NCI-H2081 treated with DMSO at 0.1 percent for 48 hours (cell line): Measurements from ENCODE around the gene ABCC3.

Source experiments
- DNase-seq: peaks from one replicate; lab custom pipeline; 2025; lab: John Stamatoyannopoulos, UW

The ABCC3 gene

DNA sequence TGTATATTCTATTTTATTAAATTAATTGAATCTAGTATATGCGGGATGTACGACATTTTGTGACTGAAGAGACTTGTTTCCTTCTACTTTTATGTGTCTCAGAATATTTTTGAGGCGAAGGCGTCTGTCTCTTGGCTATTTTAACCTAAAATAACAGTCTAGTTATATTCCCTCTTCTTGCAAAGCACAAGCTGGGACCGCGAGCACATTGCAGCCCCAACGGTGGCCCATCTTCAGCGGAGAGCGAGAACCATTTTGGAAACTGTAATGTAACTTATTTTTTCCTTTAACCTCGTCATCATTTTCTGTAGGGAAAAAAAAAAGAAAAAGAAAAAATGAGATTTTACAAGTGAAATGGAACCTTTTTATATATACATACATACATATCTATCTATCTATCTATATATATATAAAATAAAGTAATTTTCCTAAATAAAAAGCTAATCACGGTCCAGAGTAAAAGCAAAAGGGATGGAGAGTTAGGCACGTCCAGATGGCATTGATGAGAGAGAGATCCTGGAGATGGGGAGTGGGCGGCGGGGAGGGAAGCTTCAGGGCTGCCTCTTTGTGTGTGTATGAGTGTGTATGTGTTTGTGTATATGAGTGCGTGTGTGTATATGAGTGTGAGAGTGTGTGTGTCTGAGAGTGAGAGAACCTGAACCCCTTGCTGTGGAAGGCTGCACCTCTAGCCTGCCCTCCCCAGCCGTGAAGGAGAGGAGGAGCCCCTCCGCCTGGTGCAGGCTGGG lies 7.5 kb upstream of the ABCC3 start:
- DNase-seq = no peak

DNA sequence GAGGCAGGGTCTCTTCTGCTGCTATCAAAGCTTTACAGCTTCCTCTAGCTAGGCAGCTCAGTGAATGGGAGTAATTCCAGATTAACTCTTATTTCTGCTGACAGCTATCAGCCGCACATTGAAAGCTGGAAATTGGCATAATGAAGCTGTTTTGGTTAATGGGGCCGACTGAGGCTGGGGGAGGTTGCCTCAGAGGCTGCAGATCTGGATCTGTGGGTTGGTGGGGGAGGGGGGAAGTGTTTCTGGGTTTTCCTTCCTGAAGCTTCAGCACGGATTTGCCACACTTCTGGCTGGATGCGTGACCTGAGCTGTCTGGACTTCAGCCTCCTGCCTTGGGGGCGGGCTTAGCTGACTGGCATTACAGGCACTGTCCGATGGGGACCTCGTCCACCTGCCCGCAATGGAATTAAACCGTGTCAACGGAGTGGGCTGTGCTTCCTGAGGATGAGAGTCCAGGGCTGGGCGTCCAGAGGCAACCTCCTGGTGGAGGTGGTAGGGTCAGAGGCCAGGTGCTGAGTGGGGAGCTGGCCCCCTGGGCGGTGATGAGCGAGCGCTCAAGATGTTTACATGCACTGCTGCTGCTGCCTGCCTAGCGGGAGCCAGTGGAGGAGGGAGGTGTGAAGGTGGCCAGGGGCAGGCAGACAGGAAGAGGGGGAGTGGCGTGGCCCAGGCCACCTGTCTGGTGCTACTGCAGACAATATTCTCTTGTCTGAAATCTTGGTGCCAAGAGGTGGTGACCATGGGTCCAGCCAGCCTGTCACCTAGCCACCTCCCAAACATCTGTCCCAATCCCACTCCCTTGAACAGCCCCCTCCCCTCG lies 6.7 kb upstream of the ABCC3 start:
- no peak for DNase-seq

DNA sequence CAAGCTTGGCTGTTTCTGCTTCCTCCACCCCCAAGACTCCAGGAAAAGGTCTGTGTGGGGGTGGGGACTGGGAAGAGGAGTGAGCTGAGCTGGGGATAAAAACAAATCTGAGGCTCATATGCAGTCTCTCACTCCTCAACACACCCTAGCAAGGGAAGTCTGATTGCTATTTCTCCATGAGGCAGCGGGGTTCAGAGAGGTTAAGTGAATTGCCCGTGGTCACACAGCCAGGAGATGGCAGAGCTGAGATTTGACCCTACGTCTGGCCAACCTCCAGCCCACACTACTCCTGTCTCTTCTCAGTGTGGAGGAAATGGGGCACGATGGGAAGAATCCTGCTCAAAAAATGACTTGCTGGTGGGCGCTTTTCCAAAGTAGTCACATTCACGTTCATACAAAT lies 4.8 kb upstream of the ABCC3 start:
- DNase-seq = no peak

DNA sequence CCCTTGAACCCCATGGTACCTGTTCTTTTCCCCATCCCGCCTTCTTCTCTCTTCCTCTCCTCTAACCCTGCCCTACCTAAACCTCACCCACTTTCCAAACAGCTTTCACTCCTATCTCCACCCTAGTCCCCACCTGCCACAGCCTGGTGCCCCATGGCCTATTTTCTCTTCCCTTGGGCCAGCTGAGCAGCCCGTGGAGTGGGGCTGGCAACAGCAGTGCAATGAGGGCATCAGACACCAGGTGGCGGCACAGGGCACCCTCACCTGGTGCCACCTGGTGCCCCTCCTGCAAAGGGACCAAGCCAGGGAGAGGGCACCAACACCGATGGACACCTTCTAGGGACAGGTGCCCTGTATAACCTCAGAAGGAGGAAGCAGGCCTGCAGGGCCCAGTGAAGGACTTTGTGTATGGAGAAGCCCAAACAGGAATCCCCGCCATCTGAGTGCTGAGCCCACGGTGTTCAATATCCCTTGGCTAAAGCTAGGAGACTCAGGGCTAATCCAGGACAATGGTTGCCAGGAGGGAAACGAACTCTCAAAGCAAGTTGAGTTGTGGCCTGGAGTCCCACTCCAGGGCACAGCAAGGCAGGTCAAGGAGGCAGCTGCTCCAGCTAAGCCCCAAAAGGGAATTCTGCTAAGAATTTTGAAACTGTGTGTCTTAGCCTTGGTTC lies 4.0 kb upstream of the ABCC3 start:
- DNase-seq = no peak

DNA sequence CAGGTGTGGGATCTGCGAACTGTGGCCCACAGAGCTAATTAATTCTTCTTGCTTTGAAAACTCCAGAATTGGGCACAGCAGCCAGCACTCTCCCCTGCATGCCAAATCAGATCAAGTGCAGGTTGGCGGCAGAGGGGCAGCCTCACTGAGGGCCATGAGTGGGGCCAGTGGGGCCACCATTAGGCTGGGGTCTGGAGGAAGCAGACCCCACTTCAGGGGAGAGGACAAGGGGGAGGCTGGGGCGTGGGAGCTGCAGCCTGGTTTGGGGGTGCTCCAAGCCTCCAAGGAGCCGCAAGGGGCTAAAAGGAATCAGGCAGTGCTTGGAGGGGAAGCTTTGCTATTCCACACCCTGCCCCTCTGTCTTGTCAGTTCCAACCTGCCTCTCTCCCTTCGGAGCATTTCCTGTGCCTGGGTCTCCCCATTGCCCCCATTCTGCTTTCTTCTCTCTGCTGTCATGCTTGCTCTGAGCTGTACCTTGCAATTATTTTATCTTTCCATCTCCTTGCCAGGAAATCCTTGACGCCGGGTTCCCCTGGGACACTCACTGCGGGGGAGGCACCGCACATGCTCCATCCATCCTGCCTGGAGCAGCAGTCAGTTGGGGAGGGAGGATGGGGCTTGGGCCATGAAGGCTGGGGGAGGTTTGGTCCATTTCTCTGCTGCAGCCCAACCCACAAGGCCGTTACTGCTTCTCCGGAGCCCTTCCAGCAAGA lies 3.3 kb upstream of the ABCC3 start:
- DNase-seq = no peak

DNA sequence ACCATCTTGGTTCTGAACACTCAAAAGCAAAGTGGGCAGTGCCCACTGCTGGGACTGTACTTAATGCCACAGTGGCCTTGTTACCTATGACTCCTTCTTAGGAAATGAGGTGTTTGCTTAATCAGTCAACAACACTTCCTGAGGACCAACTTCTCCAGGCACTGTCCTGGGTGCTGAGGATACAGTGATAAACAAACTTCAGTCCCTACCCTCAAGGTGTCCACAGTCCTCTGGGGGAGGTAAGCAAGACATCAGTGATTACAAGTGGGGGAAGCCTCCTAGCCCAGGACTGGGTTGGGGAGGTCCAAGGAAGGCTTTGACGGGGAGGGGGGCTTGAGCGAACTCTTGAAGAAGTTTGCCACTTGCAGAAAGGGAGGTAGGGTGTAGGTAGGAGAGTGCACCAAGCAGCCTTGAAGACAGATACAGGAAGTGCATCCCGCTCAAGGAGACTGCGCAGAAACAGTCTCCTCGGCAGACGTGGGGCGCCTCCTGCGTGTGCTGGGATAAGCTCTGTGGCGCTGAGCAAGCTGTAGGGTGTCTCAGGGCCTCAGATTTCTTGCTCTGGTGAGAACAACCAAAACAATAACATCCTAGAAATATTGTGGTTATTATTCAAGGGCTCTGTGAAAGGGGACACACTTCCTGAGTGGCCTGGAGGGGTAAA lies 2.6 kb upstream of the ABCC3 start:
- no peak for DNase-seq

DNA sequence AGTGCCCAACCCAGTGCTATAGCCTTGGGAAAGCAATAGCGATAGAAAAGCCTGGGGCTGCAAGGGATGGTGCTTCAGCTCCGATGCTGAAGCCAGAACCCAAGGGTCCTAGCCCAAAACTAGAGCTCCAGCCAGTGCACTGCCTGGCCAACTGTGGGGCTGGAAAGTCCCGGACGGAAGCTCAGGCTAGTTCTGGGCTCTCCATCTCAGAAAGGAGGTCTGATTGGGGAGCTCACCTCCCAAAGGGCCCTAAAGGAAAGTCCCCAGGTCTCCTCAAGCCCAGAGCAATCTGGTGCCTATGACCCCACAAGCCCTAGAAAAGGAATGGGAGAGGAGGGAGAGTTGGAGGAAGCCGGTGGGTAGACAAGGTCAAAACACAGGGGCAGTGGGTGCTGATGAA lies 2.0 kb upstream of the ABCC3 start:
- no peak for DNase-seq

DNA sequence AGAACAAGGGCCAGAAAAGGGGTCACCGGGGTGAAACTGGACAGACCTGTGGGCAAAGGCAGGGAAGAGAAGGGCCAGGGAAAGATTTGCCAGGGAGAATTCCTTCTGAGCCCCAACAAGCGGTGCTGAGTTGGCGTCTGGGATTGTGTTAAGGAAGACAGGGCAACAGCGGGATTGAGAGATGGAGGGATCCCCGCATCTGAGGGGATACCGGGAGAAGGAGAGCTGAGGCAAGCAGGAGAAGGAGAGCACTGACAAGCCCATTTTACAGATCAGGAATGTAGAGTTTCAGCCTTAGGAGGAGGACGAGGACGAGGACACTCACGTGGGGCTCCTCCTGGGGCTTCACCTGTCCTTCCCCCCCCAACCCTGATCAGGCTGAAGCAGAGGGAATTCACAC lies 998 bp upstream of the ABCC3 start:
- DNase-seq = no peak

DNA sequence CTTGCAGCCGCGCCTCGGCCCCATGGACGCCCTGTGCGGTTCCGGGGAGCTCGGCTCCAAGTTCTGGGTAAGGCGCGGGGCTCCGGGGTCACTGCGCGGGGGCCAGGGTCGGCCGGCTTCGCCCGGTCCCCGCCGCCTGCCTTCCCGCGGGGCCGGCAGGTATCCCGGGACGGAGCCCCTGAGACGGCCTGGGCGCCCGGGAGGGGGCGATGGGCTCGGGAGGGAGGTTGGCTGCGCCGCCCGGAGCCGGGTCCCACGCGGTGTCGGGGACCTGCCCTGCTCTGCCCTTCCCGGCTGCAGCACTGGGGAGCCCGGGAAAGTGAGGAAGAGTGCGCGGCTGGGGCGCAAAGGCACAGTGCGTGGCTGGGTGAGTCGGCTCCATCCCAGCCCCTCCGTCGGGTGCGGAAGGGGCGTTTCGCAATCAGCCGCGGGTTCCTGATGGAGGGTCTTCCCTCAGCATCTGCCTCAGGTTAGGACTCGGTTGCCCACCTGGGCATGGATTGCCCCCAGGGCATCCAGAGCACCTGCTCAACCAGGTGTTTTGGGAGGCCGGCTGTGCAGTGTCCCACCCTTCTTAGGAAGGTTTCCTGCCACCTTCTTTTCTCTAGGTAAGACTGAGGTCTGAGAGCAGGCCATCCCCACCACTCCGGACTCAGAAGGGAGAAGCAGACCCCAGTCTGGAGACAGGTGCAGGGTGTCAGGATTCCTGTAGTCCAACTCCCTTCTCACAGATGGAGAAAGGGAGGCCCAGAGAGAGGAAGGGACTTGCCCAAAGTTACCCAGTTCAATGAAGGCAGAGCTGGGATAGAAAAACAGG lies 442 bp downstream of the ABCC3 start:
- DNase-seq = no peak

DNA sequence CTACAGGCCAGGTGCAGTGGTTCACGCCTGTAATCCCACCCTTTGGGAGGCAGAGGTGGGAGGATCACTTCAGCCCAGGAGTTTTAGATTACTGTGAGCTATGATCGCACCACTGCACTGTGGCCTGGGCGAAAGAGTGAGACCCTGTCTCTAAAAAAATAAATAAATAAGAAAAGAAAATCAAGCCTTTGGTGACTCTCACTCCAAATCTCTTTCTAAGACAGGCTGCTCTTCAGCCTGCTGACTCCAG lies 976 bp downstream of the ABCC3 start:
- DNase-seq = no peak

DNA sequence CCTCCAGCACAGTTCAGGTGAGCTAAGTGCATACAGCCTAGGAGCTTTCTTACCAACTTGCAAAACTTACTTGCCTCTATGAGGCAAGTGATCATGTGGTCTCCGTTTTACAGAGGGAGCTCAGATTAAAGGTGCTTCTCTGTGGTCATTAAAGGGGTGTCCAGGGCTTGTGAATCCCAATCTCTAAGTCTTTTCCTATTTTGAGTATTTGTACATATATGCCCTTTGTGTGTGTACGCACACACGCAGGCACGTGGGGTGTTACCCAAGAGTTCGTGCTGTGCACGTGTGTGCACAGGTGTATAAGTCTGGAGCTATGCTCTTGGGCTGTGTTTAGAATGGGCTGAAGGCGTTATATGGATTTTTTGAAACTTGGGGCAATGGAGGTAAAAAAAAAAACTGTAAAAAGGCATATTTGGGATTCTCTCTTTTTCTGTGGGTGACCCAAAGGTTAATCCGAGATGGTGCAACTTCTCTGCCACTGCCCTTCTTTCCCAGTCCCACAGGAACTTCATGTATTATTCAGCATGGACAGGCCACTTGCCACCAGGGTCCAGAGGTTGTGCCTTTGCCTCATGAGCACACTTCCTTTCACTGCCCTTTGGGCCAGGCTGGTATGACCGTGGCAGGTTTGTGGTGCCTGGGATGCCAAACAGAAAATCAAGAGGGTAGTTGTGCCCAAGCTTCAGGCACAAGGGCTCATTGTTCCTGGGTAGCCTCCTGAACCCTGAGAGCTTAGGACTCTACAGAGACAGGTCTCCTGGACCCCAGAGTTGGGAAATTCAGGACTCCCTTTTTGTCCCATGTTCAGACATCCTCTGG lies 1.5 kb downstream of the ABCC3 start:
- DNase-seq = no peak

DNA sequence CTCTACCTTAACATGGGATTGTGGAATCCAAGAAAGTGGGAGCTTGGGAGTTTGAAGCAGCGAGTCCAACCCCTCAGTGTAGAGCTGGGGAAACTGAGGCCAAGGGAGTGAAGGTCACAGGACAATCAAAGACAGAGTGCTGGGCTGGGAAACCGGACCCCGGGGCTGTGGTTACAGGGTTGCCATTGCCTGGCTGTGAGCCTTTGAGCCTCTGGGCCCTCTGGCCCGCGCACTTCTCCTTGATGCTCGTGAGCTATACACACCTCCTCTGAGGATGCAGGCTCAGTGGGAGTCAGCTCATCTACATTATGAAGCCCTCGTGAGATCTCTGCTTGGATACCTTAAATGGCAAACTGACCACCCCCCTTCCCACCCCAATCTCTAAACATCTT lies 2.1 kb downstream of the ABCC3 start:
- DNase-seq = no peak

DNA sequence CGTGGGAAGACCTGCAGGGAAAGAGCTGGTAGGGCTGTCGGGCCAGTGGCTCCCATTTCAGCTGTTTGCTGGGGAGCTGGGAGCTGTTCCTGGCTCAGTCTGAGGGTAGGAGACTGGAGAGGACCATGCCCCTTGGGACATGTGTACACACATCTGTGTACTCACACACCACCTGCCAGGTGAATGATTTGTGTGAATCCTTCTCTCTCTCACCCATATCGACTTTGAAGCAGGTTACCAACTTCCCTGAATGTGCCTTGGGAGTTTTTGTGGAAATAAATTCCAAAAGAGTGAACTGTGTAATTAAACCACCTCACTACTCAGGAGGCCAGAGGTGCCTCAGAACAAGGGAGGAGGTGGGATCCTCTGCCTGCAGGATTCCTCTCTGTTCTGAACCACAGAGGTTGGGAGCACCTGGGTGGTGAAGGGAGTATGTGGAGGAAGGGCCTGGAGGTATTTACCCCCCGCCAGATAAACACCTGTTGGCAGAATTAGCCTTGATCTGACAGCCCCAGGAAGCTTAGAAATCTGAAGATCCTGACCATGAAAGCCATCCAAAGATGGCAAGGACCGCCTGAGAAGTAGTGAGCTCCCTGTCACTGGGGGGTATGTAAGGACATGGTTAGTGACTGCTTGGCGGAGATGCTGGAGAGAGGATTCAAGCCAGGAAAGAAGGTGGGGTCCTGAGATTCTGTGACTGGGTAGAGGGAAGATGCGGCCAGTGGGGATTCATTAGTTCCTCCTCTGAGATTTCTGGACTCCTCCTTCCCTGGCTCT lies 3.3 kb downstream of the ABCC3 start:
- no peak for DNase-seq

DNA sequence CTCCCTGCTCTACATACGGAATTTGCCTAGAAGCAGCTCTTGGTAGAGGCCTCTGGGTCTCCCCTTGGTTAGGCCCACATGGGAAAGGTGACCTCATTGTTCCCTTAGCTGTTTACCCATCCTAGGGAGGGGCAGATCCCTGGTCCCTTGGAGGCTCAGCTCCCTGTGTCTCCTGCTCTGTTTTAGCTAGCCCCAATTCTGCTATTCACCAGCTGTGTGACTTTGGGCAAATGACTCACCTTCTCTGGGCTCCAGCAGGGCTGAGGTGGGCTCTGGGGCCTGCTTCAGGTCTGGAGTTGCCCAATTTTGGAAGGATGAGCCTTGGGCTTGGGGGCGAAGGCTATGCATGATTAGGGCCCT lies 3.9 kb downstream of the ABCC3 start:
- no peak for DNase-seq

DNA sequence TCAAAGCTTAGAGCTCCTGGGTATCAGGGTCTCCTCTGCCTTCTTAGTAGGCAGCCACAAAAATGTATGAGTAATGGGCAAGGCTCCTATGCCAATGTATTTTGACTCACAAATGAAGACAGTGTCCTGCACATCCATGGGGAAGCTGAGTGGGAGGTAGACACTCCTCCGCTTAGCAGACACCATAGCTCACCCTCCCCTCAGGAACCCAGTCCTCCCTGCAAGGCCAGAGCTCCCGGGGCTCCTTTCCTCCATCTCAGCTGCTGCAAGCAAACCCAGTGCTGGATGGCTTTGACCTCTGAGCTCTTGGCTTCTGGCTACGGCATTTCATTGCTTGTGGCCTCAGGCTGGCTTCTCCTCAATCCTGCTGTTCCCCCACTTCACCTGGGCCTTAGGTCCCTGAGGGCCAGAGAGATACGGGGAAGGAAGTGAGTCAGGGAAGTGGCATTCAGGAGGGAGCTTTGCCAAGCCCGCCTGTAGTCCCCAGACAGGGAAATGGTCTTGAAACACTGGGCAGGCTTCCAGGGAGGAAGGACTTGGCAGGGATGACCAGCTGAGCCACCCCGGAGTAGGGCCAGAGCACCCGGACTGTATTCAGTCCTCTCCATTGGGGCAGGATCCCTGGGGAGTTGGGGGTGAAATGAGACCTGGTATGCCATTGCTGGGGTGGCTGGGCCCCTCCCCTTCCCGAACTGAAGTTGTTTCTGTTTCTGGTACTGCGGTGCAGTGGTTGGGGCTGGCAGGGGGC lies 4.5 kb downstream of the ABCC3 start:
- no peak for DNase-seq

DNA sequence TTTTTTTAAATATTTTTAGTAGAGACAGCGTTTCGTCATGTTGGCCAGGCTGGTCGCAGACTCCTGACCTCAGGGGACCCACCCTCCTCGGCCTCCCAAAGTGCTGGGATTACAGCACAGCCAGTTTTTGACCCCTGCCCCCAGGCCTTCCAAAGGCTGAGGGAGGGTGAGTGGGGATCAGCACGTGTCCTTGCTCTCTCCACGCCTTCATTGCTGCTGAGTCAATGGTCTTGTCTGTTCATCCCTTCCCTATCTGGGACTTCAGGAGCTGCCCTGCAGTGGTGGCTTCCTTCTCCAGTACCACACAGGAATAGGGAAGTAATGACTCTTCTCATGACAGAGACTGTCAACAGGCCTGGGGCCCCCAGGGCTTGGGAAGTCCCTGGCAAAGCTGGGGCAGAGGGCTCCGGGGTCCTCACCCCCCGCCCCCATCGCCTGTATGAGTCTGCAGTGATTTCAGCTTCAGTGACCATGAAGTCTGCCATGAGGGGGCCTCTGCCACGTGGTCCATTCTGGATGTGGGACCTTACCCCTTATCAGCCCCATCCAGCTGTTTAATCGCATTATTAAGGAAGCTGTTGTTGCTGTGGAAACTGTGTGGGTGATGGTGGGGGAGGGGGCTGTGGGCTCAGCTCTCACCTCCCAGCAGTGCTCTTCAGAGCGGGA lies 6.1 kb downstream of the ABCC3 start:
- no peak for DNase-seq

DNA sequence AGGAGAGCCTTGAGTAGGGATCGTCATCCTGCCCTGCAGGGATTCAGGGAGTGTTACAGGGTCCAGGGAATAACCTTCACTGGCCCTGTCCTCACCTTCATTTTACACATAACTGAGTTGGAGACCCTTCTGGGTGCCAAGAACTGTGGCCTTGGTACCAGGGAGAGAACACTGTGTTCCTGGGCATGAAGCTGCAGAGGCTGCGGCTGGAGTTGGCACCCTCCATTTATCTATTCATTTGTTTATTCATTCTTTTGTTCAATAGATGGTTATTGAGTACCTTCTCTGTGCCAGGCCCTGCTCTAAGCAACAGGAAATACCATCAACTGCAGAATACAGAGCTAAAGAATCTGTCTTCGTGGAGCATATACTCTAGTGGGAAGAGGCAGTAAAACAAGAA lies 6.7 kb downstream of the ABCC3 start:
- DNase-seq = no peak

DNA sequence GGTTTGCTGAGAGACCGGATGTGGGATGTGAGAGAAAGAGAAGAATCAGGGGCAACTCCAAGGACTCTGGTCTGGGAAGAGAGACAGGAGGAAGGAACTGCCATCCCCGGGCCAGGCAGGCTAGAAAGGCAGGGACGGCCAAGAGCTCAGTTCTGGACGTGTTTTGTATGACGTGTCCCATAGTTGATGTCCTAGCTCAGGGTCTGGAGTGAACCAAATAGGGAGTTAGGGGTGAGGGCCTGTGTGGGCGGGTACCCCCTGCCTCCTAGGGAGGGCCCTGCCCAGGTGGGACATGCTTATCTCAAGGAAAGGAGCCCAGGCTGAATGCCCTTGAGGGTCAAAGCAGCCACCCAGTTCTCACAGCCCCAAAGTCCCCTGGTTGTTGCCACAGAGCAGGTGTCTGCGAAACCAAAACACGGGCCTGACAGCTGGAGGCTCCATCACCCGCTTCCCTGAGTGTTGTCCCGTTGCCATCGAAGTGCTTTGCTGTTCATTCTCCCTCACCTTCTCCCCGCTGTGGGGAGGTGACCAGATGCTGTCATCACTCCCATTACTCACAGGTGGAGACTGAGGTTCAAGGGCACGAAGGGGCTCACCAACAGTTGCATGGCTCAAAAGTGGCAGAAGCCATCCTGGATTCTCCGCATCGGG lies 7.5 kb downstream of the ABCC3 start:
- DNase-seq = no peak
